Lung (tissue), 12 donors: Measurements from ENCODE around the gene DACT2. TPM values are rescaled to one million over a fixed set of nuclear protein-coding genes. Genes with fewer than 3 reads are reported as not detected.

ENCODE experiments used
- ATAC-seq: fragments of 200-7000 bp; cut with Tn5 transposase; one replicate; pipeline ENCODE4 v1.9.1; 2020; ENCODE audit warnings: moderate number of reproducible peaks; ENCODE audit not compliant: insufficient read depth, low FRiP score
- DNase-seq, 3 donors: peaks; one replicate each; pipeline ENCODE4 v3.0.0-alpha.2; 2013 to 2017
- H3K27ac ChIP-seq, 2 donors: one replicate each; pipeline ENCODE4 v1.5.1; 2013; ENCODE audit warnings: mild to moderate bottlenecking in 2 of 2, moderate library complexity in 2 of 2, control low read depth in 1 of 2, inconsistent platforms in 1 of 2, low read depth in 1 of 2, low read length in 1 of 2
- H3K27me3 ChIP-seq, 3 donors: one replicate each; pipeline ENCODE4 v1.5.1; 2013; ENCODE audit warnings: low read length in 2 of 3; ENCODE audit not compliant: control insufficient read depth in 3 of 3, insufficient read depth in 3 of 3
- H3K36me3 ChIP-seq, 4 donors: one replicate each; pipeline ENCODE4 v1.5.1; 2013; ENCODE audit warnings: low read length in 4 of 4, mild to moderate bottlenecking in 1 of 4, moderate library complexity in 1 of 4; ENCODE audit not compliant: control insufficient read depth in 4 of 4, insufficient read depth in 4 of 4
- H3K4me1 ChIP-seq, 5 donors: one replicate each; pipeline ENCODE4 v1.5.1; 2013; ENCODE audit warnings: low read length in 5 of 5, mild to moderate bottlenecking in 2 of 5, moderate library complexity in 1 of 5; ENCODE audit not compliant: control insufficient read depth in 5 of 5, insufficient read depth in 5 of 5
- H3K4me3 ChIP-seq: one replicate; pipeline ENCODE4 v1.5.1; 2013; ENCODE audit warnings: mild to moderate bottlenecking, control low read depth, moderate library complexity
- H3K9ac ChIP-seq, 2 donors: one replicate each; pipeline ENCODE4 v1.5.1; 2013; ENCODE audit warnings: low read length in 2 of 2, control low read depth in 1 of 2; ENCODE audit not compliant: insufficient read depth in 1 of 2
- H3K9me3 ChIP-seq, 4 donors: one replicate each; pipeline ENCODE4 v1.5.1; 2013; ENCODE audit warnings: low read length in 3 of 4, mild to moderate bottlenecking in 1 of 4, moderate library complexity in 1 of 4; ENCODE audit not compliant: control insufficient read depth in 4 of 4, insufficient read depth in 3 of 4
- WGBS, 2 donors: extraction: QIAGEN DNeasy Blood & Tissue Kit; methylation state at CpG; one replicate each; pipeline ENCODE4 v1.1.7; 2013; 5-methylcytosine and 5-hydroxymethylcytosine counted together
- polyA plus RNA-seq, 2 donors: library from polyadenylated mRNA; stranded (reverse); fragments of 200-250 nt; gene quantifications; one replicate each; pipeline ENCODE4 v1.2.1, GENCODE V29; 2013
- total RNA-seq, 2 donors: library from RNA; depleted of rRNA in 1 of 2; stranded (reverse); fragments of >200 nt in 1 of 2; gene quantifications; one replicate each; pipeline ENCODE4 v1.2.1, GENCODE V29; 2014 to 2021
- TF ChIP-seq, protein P1 (sequence below): IDR thresholded peaks from 2 replicates; pipeline ENCODE4 v1.5.1; 2012; ENCODE audit warnings: mild to moderate bottlenecking; ENCODE audit errors: control extremely low read depth, extremely low read depth
- donor health status: control.
- donor health status: control.
- donor health status: Bipolar disorder and iron deficiency.
- donor health status: healthy.
- donor health status: DM: yes; HTN: yes; CAD: no.

The DACT2 gene
- total and polyA plus RNA-seq, 4 donors = 0.30 to 2.6 (median 1.7) TPM

DNA sequence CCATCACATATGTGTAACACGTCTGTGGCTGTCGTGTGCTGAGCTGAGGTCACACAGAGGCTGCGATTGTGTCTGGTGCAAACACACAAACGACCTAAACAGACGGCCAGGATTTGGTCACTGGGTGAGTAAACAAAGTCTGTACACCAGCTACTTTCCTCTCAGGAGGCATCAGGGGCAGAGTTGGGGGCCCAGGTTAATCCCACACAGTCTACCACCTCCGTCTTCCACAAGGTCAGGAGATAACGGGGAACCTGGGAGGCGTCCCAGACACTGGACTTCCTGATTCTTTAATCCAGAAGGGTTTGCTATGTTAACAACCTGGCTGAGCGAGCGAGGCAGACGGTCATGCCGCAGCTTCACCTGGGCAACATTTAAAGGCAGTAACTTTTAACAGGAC is 1.5 kb downstream of the DACT2 start:
- no peak overlapping the region for H3K9ac ChIP-seq
- H3K4me3 ChIP-seq = no peak overlapping the region
- no peak overlapping the region for H3K27ac ChIP-seq
- no peak for ATAC-seq
- 46 to 50% methylated on average over 12 of the region's 12 CpGs for WGBS, 2 donors
- peaks cover 0 to 21% (median 7%) of the 10 kb centered on the region in 3 donors for H3K27me3 ChIP-seq
- TF ChIP-seq, protein P1, sequence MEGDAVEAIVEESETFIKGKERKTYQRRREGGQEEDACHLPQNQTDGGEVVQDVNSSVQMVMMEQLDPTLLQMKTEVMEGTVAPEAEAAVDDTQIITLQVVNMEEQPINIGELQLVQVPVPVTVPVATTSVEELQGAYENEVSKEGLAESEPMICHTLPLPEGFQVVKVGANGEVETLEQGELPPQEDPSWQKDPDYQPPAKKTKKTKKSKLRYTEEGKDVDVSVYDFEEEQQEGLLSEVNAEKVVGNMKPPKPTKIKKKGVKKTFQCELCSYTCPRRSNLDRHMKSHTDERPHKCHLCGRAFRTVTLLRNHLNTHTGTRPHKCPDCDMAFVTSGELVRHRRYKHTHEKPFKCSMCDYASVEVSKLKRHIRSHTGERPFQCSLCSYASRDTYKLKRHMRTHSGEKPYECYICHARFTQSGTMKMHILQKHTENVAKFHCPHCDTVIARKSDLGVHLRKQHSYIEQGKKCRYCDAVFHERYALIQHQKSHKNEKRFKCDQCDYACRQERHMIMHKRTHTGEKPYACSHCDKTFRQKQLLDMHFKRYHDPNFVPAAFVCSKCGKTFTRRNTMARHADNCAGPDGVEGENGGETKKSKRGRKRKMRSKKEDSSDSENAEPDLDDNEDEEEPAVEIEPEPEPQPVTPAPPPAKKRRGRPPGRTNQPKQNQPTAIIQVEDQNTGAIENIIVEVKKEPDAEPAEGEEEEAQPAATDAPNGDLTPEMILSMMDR = no peak
- no peaks in the 10 kb centered on the region for H3K36me3 ChIP-seq
- H3K4me1 ChIP-seq = peaks cover 0 to 29% (median 7%) of the 10 kb centered on the region in 5 donors
- peak in 1 of 3 donors; percentile 35 for DNase-seq
- H3K9me3 ChIP-seq = peaks cover 0 to 3% (median 2%) of the 10 kb centered on the region in 4 donors

DNA sequence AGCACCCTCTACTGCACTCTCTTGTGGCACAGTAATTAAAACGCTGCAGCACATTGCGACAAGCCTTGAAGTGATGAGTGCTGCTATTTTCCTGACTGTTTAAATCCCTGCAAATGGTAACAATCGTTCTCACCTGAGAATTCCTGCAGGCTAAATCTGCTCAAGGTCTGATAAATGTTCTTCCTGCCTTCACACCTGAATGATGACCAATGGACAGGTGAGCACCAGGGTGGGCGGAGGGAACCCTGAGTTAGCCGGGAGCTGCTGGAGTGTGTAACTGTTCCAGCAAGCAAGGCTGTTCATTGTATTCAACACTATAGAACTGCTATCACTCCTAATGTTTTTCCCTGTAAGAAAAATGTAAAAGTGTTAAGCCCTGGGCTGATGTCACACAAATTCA is 4.0 kb downstream of the DACT2 start:
- TF ChIP-seq, protein P1 = no peak
- no peak overlapping the region for H3K27ac ChIP-seq
- ATAC-seq = no peak
- peaks cover 0 to 17% (median 7%) of the 10 kb centered on the region in 3 donors for H3K27me3 ChIP-seq
- peaks cover 0 to 29% (median 10%) of the 10 kb centered on the region in 5 donors for H3K4me1 ChIP-seq
- no peak overlapping the region for H3K4me3 ChIP-seq
- DNase-seq = no peak
- no peaks in the 10 kb centered on the region for H3K36me3 ChIP-seq
- H3K9me3 ChIP-seq = peaks cover 0 to 1% (median 0%) of the 10 kb centered on the region in 4 donors
- WGBS, 2 donors = 68 to 77% methylated on average over 5 of the region's 5 CpGs
- H3K9ac ChIP-seq = no peak overlapping the region

DNA sequence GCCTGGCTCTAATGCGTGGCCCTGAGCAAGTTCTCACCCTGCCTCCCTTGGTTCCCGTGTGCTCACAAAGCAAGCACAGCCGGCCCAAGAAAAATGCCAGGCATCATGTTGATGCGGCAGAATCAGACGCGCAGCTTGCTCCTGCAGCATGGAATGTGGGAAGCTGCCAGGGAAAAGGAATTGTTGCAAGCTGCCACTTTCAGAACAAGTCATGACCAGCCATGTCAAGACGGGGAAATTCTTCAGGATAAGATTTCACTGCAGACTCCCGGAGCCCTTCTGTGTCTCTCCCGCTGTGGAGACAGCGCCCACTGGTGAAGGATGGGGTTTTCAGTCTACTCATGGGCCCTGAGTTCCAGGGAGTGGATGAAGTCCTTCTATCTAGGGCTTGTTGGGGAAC is 4.6 kb downstream of the DACT2 start:
- no peaks in the 10 kb centered on the region for H3K36me3 ChIP-seq
- no peaks in the 10 kb centered on the region for H3K9me3 ChIP-seq
- DNase-seq (peak; percentile 64 to 80 (median 69)), ATAC-seq (no peak)
- TF ChIP-seq, protein P1 = no peak
- no peak overlapping the region for H3K4me3 ChIP-seq
- no peak overlapping the region for H3K9ac ChIP-seq
- peaks cover 0 to 29% (median 10%) of the 10 kb centered on the region in 5 donors for H3K4me1 ChIP-seq
- peaks cover 0 to 12% (median 7%) of the 10 kb centered on the region in 3 donors for H3K27me3 ChIP-seq
- 51 to 60% methylated on average over 10 of the region's 10 CpGs for WGBS, 2 donors
- peak overlapping the region in 1 of 2 donors; percentile 24 for H3K27ac ChIP-seq

DNA sequence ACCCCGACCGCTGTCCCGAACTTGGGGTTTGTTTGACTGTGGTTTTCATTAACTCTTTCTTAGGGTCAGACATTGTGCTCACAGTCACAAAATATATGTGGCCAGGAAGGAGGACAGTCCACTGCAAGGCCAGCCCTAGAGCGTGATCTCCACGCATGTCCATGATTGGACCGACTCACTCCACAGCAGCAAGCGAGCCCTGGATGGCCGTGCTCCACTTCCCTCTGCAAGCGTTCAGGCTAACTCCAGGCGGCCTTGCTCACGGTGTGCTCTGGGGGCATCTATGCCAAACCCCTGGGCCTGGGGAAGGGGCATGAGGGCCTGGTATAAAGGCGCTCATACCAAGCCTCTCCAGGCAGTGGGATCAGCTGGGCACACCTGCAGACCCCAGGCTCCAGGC is 5.6 kb downstream of the DACT2 start:
- H3K4me3 ChIP-seq = no peak overlapping the region
- H3K27me3 ChIP-seq = peaks cover 0 to 12% (median 6%) of the 10 kb centered on the region in 3 donors
- H3K27ac ChIP-seq = no peak overlapping the region
- peaks cover 0 to 27% (median 10%) of the 10 kb centered on the region in 5 donors for H3K4me1 ChIP-seq
- DNase-seq = no peak
- no peaks in the 10 kb centered on the region for H3K9me3 ChIP-seq
- 67 to 71% methylated on average over 12 of the region's 12 CpGs for WGBS, 2 donors
- TF ChIP-seq, protein P1 = no peak
- ATAC-seq = no peak
- no peak overlapping the region for H3K9ac ChIP-seq
- H3K36me3 ChIP-seq = no peaks in the 10 kb centered on the region
